ENCODE data around the gene CRIM1. TPM values are rescaled to one million over a fixed set of nuclear protein-coding genes. Genes with fewer than 3 reads are reported as not detected.
A peak's percentile ranks its signal among the peaks of the same experiment; 100 is the strongest.

The CRIM1 gene
- polyA plus RNA-seq, 6 donors from 2014 or later: 1.1 to 5.3 (median 2.7) TPM

DNA sequence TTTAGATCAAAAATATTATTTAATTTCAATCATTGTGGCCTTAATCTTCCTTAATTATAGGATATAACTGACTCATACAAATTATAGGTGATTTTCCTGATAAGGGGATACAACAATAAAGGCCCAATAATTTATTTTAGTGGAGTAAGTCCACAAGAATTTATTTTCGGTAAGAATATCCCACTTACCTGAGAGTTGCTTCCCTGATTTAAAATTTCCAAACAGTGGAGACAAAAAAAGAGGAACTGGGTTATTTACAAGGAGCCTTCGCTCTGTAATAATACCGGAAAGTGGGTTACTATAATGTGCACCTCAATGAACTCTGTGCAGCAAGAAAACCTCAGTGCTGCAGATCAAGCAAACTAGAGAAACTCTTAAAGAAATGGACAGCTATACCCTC lies 200.2 kb downstream of the CRIM1 start:
- no peak for DNase-seq
- Mint-ChIP-seq H3K4me3 (no peak overlapping the region), H3K9me3 (no peaks in the 10 kb centered on the region), H3K27me3 (no peaks in the 10 kb centered on the region), H3K27ac (peak overlapping the region in 1 of 6 donors; percentile 22), H3K36me3 (peaks cover 10 to 34% of the 10 kb centered on the region in 2 donors), H3K4me1 (no peaks in the 10 kb centered on the region)
- ATAC-seq (ENCODE audit: low read depth in 2 of 2): no peak

DNA sequence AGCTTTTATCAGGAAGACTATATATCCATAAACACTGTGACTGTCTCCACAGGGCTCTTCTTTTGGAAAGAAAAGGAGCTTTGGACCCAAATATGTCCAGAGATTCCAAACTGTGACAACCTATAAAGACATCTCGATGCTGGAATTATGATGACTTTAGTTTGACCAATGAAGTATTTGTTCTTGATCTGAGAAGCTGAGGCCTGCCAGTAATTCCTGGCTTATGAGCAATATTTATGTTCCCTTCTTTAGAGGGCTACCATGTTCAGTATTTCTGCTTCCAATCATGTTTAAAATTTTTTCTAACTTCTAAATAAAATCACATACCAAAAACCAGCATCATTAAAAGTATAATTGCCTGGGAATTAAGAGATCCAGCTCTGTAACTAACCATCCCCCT lies 201.3 kb downstream of the CRIM1 start:
- Mint-ChIP-seq H3K27ac (no peak overlapping the region), H3K9me3 (no peaks in the 10 kb centered on the region), H3K36me3 (peaks cover 10 to 40% of the 10 kb centered on the region in 2 donors), H3K4me1 (no peaks in the 10 kb centered on the region), H3K27me3 (no peaks in the 10 kb centered on the region), H3K4me3 (no peak overlapping the region)
- DNase-seq (no peak), ATAC-seq (ENCODE audit: low read depth in 2 of 2) (no peak)

DNA sequence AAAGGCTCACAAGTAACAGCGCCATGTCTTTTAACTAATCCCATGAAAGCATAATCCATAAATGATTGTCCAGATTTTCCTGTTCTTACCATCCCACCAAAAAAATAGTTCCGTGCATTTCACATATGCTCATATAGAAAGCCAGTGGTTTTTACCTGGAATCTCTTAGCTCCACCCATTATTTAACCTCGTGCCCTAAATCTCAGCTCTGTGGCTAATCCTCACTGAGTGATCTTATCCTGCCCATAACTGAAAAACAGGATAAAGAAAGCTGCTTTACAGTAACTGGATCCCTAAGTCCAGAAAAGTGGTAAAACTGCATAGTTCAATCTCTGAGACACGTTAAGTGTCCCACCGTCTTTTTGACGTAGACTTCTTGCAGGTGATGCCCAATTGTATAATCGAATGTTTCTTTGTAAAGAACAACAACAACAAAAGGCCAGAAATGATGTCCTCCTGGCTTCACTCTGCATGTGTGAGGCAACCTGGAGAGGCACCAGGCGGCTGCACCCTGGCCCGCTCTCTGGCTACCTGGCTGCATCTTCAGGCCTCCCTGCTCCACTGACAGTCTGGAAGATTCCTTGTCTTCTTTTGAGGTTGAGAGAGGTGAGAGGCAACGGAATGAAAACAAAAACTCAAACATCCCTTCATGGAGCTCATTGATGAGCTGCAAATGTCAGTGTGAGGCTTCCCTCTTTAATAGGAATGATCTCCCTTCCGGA lies 203.8 kb downstream of the CRIM1 start:
- no peak overlapping the region for H3K4me3 Mint-ChIP-seq
- H3K27ac Mint-ChIP-seq: peak overlapping the region in 1 of 6 donors; percentile 66
- H3K36me3 Mint-ChIP-seq: peaks cover 23 to 38% of the 10 kb centered on the region in 2 donors

DNA sequence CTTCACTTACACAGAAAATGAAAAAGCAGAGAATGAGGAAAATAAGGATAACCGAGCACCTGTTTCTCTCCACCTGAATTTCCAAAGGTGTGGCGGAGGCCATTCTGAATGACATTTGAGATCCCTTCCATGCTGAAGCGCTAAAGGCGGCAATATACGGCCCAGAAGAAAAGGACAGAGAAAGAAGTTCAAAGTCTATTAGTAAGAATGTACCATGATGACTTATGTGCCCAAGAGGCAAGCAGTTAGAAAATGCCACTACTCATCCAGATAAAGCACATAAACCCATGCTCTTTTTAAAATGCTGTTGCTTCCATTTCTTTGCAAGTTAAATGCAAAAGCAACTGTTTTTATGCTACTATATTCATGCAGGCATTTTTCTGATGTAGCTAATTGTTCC lies 205.1 kb downstream of the CRIM1 start:
- Mint-ChIP-seq H3K4me3 (no peak overlapping the region), H3K36me3 (peaks cover 26 to 40% of the 10 kb centered on the region in 2 donors), H3K27me3 (no peaks in the 10 kb centered on the region), H3K4me1 (peaks cover 0 to 11% (median 8%) of the 10 kb centered on the region in 3 donors), H3K27ac (no peak overlapping the region), H3K9me3 (no peaks in the 10 kb centered on the region)
- ATAC-seq (ENCODE audit: low read depth in 2 of 2) (no peak), DNase-seq (no peak)

More for the DNA sequence above, 203.8 kb downstream of the CRIM1 start:
- peaks cover 0 to 8% (median 4%) of the 10 kb centered on the region in 3 donors for H3K4me1 Mint-ChIP-seq
- ATAC-seq (ENCODE audit: low read depth in 2 of 2): no peak
- H3K27me3 Mint-ChIP-seq: no peaks in the 10 kb centered on the region
- H3K9me3 Mint-ChIP-seq: no peaks in the 10 kb centered on the region
- no peak for DNase-seq

DNA sequence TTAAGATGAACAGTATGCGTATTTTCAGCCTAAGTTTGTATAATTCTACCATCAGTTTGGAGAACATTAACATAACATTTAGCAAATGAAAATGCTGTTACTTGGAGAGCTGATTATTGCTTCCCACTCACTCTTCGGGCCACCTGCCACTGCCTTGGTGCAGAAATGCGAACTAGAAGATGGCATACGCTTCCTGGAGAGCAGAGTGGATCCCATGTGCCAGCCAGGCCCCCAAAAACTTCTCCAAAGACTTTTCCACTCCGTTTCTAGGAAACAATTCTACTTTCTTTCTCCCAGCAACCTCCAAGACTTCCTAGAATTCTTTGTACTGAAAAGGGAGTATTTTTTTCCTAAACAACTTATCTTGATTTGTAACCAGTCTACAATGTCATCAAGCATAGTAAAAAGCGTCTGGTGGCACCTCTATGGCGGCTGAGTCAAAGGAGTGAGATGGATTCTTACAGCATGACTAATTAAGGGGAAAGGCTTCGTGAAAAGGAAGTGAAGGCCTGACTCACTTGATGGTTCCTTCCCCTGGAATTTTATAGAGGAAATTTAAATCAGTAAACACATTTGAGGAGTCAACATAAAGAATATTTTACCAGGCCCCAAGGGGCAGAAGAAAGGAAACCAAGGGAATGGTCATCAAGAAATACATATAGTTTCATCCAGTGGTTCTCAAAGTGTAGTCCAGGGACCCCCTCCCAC lies 205.8 kb downstream of the CRIM1 start:
- H3K9me3 Mint-ChIP-seq: no peaks in the 10 kb centered on the region
- H3K27ac Mint-ChIP-seq: peak overlapping the region in 1 of 6 donors; percentile 14
- H3K4me3 Mint-ChIP-seq: no peak overlapping the region
- ATAC-seq (ENCODE audit: low read depth in 2 of 2) (no peak), DNase-seq (no peak)
- H3K4me1 Mint-ChIP-seq: peaks cover 0 to 11% (median 8%) of the 10 kb centered on the region in 3 donors
- peaks cover 26 to 43% of the 10 kb centered on the region in 2 donors for H3K36me3 Mint-ChIP-seq
- H3K27me3 Mint-ChIP-seq: no peaks in the 10 kb centered on the region

DNA sequence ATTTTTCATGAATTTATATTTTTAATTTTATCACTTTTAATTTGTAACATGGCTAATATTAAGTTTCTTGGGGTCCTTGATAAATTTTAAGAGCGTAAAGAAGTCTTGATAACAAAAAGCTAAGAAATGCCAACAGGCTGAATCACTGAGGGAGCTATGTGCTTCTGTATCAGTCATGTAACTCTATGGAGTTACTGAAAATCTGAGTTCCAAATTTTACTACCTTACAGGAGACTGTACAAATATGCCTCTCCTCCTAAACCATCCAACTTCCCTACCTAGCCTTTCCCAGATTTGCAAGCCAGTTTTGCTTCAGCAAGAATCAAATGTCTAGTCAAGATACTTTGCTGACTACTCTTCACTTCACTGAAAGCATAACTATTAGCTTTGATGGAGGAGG lies 206.7 kb downstream of the CRIM1 start:
- no peak overlapping the region for H3K27ac Mint-ChIP-seq
- H3K27me3 Mint-ChIP-seq: no peaks in the 10 kb centered on the region
- H3K36me3 Mint-ChIP-seq: peaks cover 35 to 51% of the 10 kb centered on the region in 2 donors
- DNase-seq (no peak), ATAC-seq (ENCODE audit: low read depth in 2 of 2) (no peak)
- no peaks in the 10 kb centered on the region for H3K9me3 Mint-ChIP-seq
- peaks cover 2 to 14% (median 8%) of the 10 kb centered on the region in 3 donors for H3K4me1 Mint-ChIP-seq
- no peak overlapping the region for H3K4me3 Mint-ChIP-seq

DNA sequence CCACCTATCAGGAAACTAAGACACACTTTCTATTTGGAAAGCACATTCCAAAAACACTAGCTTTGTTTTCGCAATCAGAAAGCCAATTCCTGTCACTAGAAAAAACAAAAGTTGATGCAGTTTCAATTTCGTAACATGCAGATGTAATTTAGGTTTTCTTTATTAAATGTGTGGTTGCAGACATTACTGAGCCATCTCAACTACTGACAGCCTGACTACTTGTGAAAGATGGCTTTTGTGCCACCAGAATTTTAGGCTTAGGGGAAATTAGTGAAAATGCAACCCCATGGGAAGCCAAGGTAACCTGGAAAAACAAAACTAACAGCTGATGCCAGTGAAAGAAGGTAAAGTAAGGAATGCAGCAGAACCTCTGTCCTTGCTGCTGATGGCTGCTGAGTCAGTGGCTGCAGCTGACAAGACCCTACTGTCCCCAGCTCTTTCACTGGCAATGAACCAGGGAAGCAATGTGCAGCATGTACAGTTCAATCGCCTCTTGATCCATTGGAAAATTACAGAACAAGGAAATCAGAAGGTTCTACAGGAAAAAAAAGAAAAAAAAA lies 207.5 kb downstream of the CRIM1 start:
- DNase-seq: no peak
- H3K9me3 Mint-ChIP-seq: no peaks in the 10 kb centered on the region
- no peak for ATAC-seq (ENCODE audit: low read depth in 2 of 2)
- no peak overlapping the region for H3K4me3 Mint-ChIP-seq
- peaks cover 2 to 14% (median 8%) of the 10 kb centered on the region in 3 donors for H3K4me1 Mint-ChIP-seq
- peaks cover 42 to 46% of the 10 kb centered on the region in 2 donors for H3K36me3 Mint-ChIP-seq
- H3K27ac Mint-ChIP-seq: peak overlapping the region in 1 of 6 donors; percentile 28
- no peaks in the 10 kb centered on the region for H3K27me3 Mint-ChIP-seq

DNA sequence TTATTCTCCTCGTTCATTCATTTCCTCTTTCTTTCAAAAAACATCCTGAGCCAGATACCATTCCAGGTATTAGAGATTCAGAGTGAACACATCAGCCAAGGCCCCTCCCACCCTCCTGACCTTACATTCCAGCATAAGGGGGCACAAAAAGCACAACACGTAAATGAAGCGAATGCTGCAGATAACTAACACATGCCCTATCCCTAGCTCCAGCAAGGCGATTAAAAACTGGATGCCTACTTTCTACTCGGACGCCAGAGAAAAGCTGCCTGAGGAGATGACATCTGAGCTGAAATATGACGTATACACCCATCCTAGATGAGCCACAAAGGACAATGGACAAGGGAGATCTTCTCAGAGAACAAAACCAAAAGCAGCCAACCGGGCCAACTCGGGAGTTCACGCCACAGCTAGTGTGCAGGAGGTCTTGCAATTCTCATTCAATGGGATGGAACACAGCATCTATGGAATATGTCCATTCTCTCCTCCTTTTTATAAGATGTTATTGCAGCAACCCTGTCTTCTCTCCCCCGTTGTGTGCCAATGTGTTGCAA lies 208.9 kb downstream of the CRIM1 start:
- H3K4me3 Mint-ChIP-seq: no peak overlapping the region
- H3K36me3 Mint-ChIP-seq: peaks cover 42 to 51% of the 10 kb centered on the region in 2 donors
- no peak for DNase-seq
- H3K9me3 Mint-ChIP-seq: no peaks in the 10 kb centered on the region
- H3K27ac Mint-ChIP-seq: peak overlapping the region in 1 of 6 donors; percentile 79
- no peak for ATAC-seq (ENCODE audit: low read depth in 2 of 2)
- no peaks in the 10 kb centered on the region for H3K27me3 Mint-ChIP-seq
- peaks cover 2 to 14% (median 8%) of the 10 kb centered on the region in 3 donors for H3K4me1 Mint-ChIP-seq

DNA sequence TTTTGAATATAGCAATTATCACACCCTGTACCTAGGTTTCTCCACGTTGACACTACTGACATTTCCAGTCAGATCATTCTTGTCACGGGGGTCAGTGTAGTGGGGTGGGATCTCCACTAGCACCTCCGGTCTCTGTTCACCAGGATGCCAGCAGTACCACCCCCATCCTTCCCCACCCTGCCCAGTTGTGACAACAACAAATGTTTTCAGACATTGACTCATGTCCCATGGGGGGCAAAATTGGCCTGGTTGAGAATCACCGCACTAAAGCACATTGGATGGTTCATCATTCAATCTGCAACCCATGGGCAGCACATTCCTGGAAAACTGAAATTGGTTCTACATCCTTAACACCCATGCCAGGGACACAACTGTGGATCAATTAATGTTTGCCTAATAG lies 210.1 kb downstream of the CRIM1 start:
- Mint-ChIP-seq H3K27me3 (no peaks in the 10 kb centered on the region), H3K4me3 (no peak overlapping the region), H3K4me1 (peaks cover 2 to 14% (median 8%) of the 10 kb centered on the region in 3 donors), H3K27ac (no peak overlapping the region), H3K9me3 (no peaks in the 10 kb centered on the region), H3K36me3 (peaks cover 42 to 48% of the 10 kb centered on the region in 2 donors)
- DNase-seq (no peak), ATAC-seq (ENCODE audit: low read depth in 2 of 2) (no peak)

DNA sequence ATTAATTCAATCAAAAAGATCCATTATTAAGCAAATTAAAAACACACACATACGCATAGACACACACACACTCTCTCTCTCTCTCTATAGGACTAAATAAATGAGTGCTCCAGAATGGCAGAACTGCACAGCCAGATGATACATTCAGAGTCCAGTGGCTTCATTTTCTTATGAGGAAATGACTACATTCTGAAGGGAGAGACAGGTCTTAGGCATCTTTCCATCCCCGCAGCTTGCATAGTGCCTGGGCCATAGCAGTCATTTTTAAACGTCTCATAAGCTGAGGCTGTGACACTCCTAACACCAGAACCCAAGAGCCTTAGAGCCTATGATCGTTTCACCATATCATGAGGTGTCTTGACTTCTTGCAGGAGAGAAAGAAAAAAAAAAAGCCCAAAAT lies 211.3 kb downstream of the CRIM1 start:
- Mint-ChIP-seq H3K4me1 (peaks cover 2 to 14% (median 8%) of the 10 kb centered on the region in 3 donors), H3K36me3 (peaks cover 42% of the 10 kb centered on the region in 2 donors), H3K27me3 (no peaks in the 10 kb centered on the region), H3K9me3 (no peaks in the 10 kb centered on the region), H3K4me3 (no peak overlapping the region), H3K27ac (peak overlapping the region in 2 of 6 donors; percentile 38 to 70)
- ATAC-seq (ENCODE audit: low read depth in 2 of 2) (no peak), DNase-seq (no peak)

DNA sequence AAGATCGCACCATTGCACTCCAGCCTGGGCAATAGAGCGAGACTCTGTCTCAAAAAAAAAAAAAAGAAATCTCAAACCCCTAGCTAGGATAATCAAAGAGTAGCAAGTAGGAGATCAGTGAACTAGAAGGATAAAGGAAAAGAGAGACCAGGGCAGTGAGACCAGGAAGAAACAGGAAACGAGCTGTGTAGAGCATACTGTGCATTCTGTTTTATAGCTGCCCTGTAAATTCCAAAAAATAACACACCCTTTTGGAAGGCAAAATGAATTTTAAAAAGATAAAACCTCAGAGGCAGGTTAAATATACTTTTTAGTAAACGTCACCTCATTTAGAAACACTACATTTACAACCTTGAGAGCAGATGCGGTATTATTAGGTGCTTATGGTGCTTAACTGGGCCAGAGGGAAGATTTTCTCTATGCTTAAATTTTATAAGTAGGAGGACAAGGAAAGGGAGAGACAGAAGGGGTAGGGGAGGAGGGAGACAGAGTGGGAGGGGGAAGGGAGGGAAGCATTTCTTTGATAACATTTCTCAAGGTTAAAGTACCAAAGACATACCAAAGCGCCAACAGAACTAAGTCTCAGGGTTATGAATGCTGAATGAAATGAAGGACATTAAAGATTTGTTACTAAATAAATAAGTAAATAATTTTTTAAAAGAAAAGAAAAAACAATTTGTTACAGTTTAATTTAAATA lies 212.3 kb downstream of the CRIM1 start:
- ATAC-seq (ENCODE audit: low read depth in 2 of 2) (no peak), DNase-seq (no peak)
- Mint-ChIP-seq H3K27me3 (no peaks in the 10 kb centered on the region), H3K9me3 (no peaks in the 10 kb centered on the region), H3K36me3 (peaks cover 42% of the 10 kb centered on the region in 2 donors), H3K4me1 (peaks cover 2 to 14% (median 8%) of the 10 kb centered on the region in 3 donors), H3K4me3 (no peak overlapping the region), H3K27ac (no peak overlapping the region)

DNA sequence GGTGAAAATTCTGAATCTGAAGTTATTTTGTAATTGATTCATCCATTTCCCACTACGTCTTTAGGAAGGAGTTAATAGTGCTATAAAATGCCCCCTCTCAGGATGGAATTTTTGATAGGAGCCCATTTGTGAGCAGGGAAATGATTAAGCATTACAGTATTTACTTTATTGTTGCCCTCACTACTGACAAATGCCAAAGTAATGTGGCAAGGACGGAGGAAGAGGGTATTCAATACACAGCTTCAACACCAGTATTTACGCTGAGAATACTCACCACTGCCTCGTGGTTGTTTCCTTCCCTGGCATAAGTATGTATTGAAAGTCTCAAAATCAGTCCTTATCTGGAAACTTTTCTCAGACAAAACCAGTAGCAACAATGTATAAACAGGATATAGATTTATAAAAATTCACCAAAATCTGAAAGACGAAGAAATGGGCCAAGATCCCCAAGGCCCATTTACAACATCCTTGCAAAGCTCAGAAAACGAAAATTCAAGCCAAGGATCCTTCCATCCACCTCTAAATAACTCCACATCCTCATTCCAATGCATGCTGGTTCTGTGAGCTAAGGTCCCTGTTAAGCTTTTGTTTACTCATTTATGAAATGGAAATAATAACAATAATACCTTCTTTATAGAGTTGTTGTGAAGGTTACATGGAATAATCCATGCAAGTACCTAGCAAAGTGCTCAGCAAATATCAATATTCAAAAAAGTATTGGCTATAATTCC lies 213.1 kb downstream of the CRIM1 start:
- no peaks in the 10 kb centered on the region for H3K27me3 Mint-ChIP-seq
- peaks cover 2 to 14% (median 3%) of the 10 kb centered on the region in 3 donors for H3K4me1 Mint-ChIP-seq
- ATAC-seq (ENCODE audit: low read depth in 2 of 2) (no peak), DNase-seq (no peak)
- peaks cover 37 to 44% of the 10 kb centered on the region in 2 donors for H3K36me3 Mint-ChIP-seq
- no peak overlapping the region for H3K4me3 Mint-ChIP-seq
- peak overlapping the region in 1 of 6 donors; percentile 16 for H3K27ac Mint-ChIP-seq
- no peaks in the 10 kb centered on the region for H3K9me3 Mint-ChIP-seq

Measured in naive B cell (primary cell).